C1 segment of cervical spinal cord (tissue), 14 donors: ENCODE measurements around the gene NAA16.
"Not testable (repeated sequence)": the region's sequence is repeated elsewhere in the genome, so short reads cannot be mapped to it uniquely, and the experiment has no call there.

Experiments
- DNase-seq, 14 donors: peaks; one replicate each; lab custom pipeline; 2025; lab: John Stamatoyannopoulos, UW

The NAA16 gene

DNA sequence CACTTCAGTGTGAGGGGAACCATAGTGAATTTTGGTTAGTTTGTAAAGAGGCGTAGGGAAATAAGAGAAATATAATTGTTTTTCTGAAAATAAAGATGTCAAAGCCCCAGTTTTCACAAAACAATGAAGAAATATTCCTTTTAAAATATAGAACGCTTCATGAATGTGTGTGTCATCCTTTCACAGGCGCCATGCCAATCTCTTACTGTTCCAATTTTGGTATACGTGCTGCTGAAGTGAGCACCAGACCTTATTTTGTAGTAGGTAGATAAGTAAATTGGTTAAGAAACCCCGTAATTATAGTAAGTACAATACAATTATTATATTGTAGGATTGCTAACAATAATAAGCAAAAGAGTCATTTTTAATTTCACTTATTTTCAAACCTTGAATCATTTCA lies 43.3 kb downstream of the NAA16 start:
- no peak for DNase-seq

- DNase-seq: not testable (repeated sequence)
Measured at GRCh38 chr13:41356385-41356648, 45.2 kb downstream of the NAA16 start.

DNA sequence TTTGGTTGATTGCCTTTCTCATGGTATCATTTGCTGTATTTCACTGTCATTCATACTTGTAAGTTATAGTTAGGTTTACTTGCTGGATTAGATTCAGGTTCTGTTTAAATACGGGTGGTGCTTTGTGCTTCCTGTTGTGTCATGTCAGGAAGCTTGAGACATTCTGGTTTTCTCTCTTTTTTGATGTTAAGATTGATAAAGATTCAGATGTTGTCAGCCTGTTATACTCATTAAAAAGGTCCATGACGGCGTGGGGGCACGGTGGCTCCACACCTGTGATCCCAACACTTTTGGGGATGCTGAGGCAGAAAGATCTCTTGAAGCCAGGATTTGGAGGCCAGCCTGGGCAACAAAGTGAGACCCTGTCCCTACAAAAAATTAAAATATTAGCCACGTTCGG lies 45.7 kb downstream of the NAA16 start:
- DNase-seq: no peak

GRCh38 chr13:41361491-41361890 lies 50.4 kb downstream of the NAA16 start:
- no peak for DNase-seq

GRCh38 chr13:41364043-41364442 lies 53.0 kb downstream of the NAA16 start:
- DNase-seq: no peak

DNA sequence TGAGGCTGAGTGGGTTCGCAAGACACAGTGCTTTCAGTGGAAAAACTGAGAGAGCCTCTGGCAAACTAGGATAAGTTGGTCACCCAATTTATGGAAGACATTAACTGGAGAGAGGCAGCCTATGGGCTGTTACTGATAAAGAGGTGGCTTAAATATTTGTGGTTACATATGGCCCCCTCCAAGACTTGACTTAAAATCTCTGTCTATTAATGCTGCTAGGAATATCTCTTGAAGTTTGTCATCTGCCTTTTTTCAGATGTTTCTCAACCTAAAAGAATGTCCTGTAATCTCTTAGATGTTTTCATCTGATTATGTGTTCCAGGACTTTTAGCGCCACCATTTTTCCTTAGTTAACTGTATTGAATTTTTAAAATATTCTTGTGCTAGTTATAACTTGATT lies 54.6 kb downstream of the NAA16 start:
- no peak for DNase-seq

DNA sequence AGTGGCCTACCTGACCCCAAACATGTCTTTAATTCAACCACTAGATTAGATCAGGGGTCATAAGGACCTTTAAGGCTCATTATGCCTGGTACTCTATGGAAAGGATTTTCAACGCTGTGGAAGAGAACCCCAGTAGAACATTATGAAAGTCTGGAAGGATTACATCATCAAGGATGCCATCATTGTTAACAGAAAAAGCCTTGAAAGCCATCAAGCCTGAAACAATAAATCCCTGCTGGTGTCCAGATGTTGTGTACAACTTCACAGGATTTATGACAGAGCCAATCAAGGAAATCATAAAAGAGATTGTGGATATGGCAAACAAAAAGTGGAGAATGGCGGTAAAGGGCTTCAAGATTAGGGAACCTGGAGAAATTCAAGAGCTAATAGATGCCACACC lies 59.7 kb downstream of the NAA16 start:
- no peak for DNase-seq

DNA sequence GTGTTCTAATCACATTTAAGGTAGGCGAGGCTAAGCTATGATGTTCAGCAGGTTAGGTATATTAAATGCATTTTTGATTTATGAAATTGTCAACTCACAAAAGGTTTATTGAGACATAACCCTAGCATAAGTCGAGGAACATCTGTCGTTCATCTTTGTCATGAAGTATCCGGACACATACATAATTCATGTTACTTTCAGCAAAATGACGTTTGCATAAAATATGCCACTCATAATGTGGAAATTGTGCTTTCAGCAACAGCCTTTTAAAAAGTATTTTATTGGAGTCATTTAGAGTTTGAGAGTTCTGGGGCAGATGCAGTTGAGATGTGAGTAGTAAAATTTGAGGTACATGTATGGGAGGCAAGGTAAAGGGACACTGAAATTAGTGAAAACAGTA lies 66.4 kb downstream of the NAA16 start:
- DNase-seq: no peak

DNA sequence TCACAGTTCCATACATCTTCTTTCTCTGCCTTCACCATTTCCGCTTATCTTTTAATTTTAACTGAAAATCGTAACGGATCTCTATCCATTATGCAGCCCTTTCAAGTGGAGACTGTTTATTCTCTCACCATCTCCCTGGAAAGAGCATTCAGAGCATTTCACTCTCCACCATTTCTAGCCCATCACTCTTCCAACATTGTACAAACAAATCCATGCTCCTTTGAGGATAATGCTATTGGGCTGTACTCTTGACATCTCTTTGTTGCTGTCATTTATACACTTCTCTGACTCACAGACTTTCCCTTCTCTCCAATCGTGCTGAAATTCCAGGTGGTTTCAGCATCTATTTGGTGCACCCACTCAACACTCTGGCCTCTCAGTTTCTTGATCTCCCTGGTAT lies 71.4 kb downstream of the NAA16 start:
- DNase-seq: no peak

- DNase-seq: no peak
Measured at GRCh38 chr13:41383386-41383785, 72.3 kb downstream of the NAA16 start.

DNA sequence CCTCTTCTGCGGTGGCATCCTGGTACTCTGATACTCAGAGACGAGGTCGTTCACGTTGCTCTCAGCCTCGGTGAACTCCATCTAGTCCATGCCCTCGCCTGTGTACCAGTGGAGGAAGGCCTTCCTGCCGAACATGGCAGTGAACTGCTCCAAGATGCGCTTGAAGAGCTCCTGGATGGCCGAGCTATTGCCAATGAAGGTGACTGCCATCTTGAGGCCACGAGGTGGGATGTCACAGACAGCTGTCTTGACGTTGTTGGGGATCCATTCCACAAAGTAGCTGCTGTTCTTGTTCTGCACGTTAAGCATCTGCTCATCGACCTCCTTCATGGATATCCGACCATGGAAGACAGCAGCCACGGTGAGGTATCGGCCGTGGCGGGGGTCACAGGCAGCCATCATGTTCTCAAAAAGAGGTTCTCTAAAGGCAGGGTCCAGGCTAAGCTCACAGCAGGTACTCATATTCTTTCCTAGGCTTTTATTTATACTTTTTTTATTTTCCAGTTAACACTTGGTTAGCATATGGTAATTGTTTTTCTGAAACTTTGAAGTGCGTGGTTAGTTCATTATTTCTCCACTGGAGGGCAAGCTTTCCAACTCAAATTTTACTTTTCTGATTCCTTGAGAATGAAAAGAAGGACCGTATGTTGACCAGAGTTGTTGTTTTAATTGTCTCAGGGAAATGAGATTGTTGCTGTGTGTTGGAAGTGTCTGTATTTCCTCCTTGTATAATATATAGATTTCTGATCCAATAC lies 73.9 kb downstream of the NAA16 start:
- DNase-seq: no peak

DNA sequence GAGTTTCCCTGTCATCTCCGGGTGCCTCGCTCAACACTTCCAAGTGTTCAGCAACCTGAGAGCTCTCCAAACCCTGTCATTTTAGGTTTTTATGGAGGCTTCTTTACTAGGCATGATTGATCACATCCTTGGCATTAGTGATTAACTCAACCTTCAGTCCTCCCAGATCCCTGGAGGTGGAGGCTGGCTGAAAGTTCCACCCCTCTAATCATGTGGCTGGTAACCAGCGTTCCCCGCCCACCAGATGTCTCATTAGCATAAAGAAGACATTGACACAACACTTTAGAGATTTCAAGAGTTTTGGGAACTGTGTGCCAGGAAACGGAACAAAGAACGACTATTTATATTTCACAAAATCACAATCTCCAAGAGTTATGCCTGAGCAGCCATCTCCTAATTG lies 75.1 kb downstream of the NAA16 start:
- DNase-seq: no peak

GRCh38 chr13:41387576-41387975 lies 76.5 kb downstream of the NAA16 start:
- no peak for DNase-seq

- no peak for DNase-seq
Measured at GRCh38 chr13:41388143-41388881, 77.2 kb downstream of the NAA16 start.

GRCh38 chr13:41389580-41389979 lies 78.5 kb downstream of the NAA16 start:
- no peak for DNase-seq

DNA sequence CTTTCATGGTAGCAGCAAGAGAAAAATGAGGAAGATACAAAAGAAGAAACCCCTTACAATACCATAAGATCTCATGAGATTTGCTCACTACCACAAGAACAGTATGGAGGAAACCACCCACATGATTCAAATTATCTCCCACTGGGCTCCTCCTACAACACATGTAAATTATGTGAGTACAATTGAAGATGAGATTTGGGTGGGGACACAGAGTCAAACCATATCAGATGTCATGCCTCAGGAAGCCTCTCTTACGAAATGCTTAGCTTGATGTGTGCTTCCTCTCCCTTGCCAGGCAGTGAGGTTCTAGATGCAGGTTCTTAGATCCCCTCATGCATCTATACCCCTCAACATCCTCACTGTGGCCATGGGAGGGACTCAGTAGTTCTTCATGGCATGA lies 83.1 kb downstream of the NAA16 start:
- no peak for DNase-seq

DNA sequence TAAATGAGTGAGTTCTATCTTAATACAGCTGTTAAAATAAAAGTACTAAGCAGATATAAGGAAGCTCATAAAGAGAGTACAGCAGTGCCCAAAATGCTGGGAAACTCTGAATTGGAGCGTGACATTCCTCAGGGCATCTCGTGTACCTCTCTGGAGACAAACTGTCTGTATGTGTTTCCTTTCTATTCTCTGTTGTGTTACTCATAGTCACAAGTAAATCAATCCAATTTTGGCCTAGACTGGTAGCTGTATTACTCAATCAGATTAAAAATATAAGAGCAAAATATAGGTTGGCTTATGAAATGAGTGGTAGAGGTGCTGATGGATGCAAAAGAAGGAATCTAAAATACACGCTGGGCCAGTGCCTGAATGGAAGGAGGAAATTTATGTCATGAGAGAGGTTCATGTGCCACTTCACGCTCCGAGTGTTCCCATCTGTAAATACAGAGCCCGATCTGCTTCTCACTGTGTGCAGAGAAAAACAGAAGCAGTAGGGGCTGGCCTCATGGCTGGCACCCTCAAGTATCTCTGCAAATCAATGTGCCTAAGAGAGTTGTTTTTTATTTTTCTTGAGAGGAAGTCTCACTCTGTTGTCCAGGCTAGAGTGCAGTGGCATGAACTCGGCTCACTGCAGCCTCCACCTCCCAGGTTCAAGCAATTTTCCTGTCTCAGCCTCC lies 87.6 kb downstream of the NAA16 start:
- no peak for DNase-seq

- DNase-seq: no peak
Measured at GRCh38 chr13:41401366-41401765, 90.3 kb downstream of the NAA16 start.

GRCh38 chr13:41402691-41403511 lies 91.8 kb downstream of the NAA16 start:
- DNase-seq: no peak

- no peak for DNase-seq
Measured at GRCh38 chr13:41403983-41404382, 92.9 kb downstream of the NAA16 start.

- no peak for DNase-seq
Measured at GRCh38 chr13:41405367-41405766, 94.3 kb downstream of the NAA16 start.

DNA sequence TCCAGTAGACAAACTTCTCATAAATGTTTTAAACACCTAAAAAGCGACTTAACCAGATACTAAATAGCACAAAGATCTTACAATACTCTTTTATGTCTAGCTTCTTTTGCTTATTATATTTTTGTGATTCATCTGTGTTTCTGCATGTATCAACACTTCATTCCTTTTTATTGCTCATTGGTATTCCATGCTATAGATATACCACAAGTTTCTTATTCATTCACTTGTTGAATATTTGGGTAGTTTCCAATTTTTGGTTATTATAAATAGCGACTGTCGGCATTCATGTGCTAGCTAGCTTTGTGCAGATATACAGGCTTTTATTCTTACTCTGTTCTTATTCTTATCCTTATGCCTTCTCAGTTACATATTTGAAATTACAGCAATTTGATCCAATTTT lies 96.3 kb downstream of the NAA16 start:
- no peak for DNase-seq
